ENCODE measurements around the gene MOB3A. TPM values are rescaled to one million over a fixed set of nuclear protein-coding genes. Genes with fewer than 3 reads are reported as not detected.
A peak's percentile ranks its signal among the peaks of the same experiment; 100 is the strongest.
"Not testable (repeated sequence)": the region's sequence is repeated elsewhere in the genome, so short reads cannot be mapped to it uniquely, and the experiment has no call there.

The MOB3A gene
- total RNA-seq, 2 experiments from 2014 or later = 117 to 122 TPM

- Mint-ChIP-seq H3K36me3 (peaks cover 26% of the 10 kb centered on the region), H3K4me1 (ENCODE audit: low read depth) (peaks cover 26% of the 10 kb centered on the region), H3K27me3 (no peaks in the 10 kb centered on the region), H3K27ac (peak overlapping the region; percentile 86), H3K9me3 (no peaks in the 10 kb centered on the region), H3K4me3 (peak overlapping the region; percentile 88)
- POLR2A ChIA-PET = interaction anchor here (0.6 to 1.2 kb wide), 2 partner anchors 12 to 14 kb away, joined by 4 to 5 read pairs; no protein-coding TSS in a partner anchor
- intact Hi-C loops (cut with micrococcal nuclease) = loop anchor here (2.0 to 10.0 kb wide), 6 partner anchors 37 to 493 kb away; partner anchors contain the start of genes MKNK2 and UQCR11
- DNase-seq = peak; percentile 78
- CTCF ChIA-PET = interaction anchor here (0.6 to 1.5 kb wide), 6 partner anchors 8 to 244 kb away, joined by 3 to 5 read pairs (median 3); no protein-coding TSS in a partner anchor
Observed at GRCh38 chr19:2097203-2097885, 1.2 kb upstream of the MOB3A start.

- H3K4me3 Mint-ChIP-seq = peak within 1 kb of the TSS; percentile 94
- H3K27me3 Mint-ChIP-seq = no peaks in the 10 kb centered on the region
- H3K4me1 Mint-ChIP-seq (ENCODE audit: low read depth) = peaks cover 30% of the 10 kb centered on the region
- DNase-seq = peak; percentile 100
- POLR2A ChIA-PET = interaction anchor here (1.2 to 3.7 kb wide), 3 partner anchors 9 to 13 kb away, joined by 4 to 41 read pairs (median 6); no protein-coding TSS in a partner anchor
- peak within 1 kb of the TSS; percentile 87 for H3K27ac Mint-ChIP-seq
- intact Hi-C loops (cut with micrococcal nuclease) = loop anchor here (1.0 to 10.0 kb wide), 8 partner anchors 11 to 492 kb away; partner anchors contain the start of genes AP3D1, MKNK2 and UQCR11
- CTCF ChIA-PET = interaction anchor here (0.6 to 2.5 kb wide), 7 partner anchors 9 to 244 kb away, joined by 3 to 13 read pairs (median 3); no protein-coding TSS in a partner anchor
- no peaks in the 10 kb centered on the region for H3K9me3 Mint-ChIP-seq
- peaks cover 23% of the 10 kb centered on the region for H3K36me3 Mint-ChIP-seq
Observed at GRCh38 chr19:2096480-2097202, 515 bp upstream of the MOB3A start, which contains the start of gene IZUMO4. Gene IZUMO4 (plus strand): TSS chr19:2096915. CDS start chr19:2096946, 31 bp downstream.

- not testable (repeated sequence) for H3K27me3 Mint-ChIP-seq
- peaks cover 26% of the 10 kb centered on the region for H3K36me3 Mint-ChIP-seq
Observed at GRCh38 chr19:2091926-2092525, 4.1 kb downstream of the MOB3A start.

GRCh38 chr19:2089727-2090053 lies 6.4 kb downstream of the MOB3A start:
- Mint-ChIP-seq H3K4me1 (ENCODE audit: low read depth) (peaks cover 71% of the 10 kb centered on the region), H3K36me3 (peaks cover 34% of the 10 kb centered on the region), H3K27me3 (no peaks in the 10 kb centered on the region), H3K9me3 (no peaks in the 10 kb centered on the region), H3K27ac (peak overlapping the region; percentile 93), H3K4me3 (peak overlapping the region; percentile 55)
- ChIA-PET CTCF (no interaction called here), POLR2A (interaction anchor here (1.5 kb wide), 1 partner anchor 37 kb away, joined by 5 read pairs; no protein-coding TSS in a partner anchor)
- no peak for DNase-seq
- intact Hi-C loops (cut with micrococcal nuclease) = loop anchor here (10.0 kb wide), 1 partner anchor 485 kb away; the partner anchor contains the start of gene UQCR11

More at GRCh38 chr19:2091926-2092525, 4.1 kb downstream of the MOB3A start:
- not testable (repeated sequence) for H3K27ac Mint-ChIP-seq, H3K9me3 Mint-ChIP-seq, DNase-seq, H3K4me3 Mint-ChIP-seq
- intact Hi-C loops (cut with micrococcal nuclease) = loop anchor here (10.0 kb wide), 1 partner anchor 487 kb away; the partner anchor contains the start of gene UQCR11
- H3K4me1 Mint-ChIP-seq (ENCODE audit: low read depth) = peaks cover 63% of the 10 kb centered on the region
- CTCF ChIA-PET = interaction anchor here (1.0 kb wide), 1 partner anchor 146 kb away, joined by 3 read pairs; no protein-coding TSS in a partner anchor
- POLR2A ChIA-PET = interaction anchor here (1.3 kb wide), 1 partner anchor 40 kb away, joined by 3 read pairs; no protein-coding TSS in a partner anchor

- peaks cover 31% of the 10 kb centered on the region for H3K36me3 Mint-ChIP-seq
- peaks cover 66% of the 10 kb centered on the region for H3K4me1 Mint-ChIP-seq (ENCODE audit: low read depth)
- intact Hi-C loops (cut with micrococcal nuclease) = no loop called here
- POLR2A ChIA-PET = interaction anchor here (1.5 kb wide), 1 partner anchor 37 kb away, joined by 5 read pairs; no protein-coding TSS in a partner anchor
- no peak overlapping the region for H3K4me3 Mint-ChIP-seq
- CTCF ChIA-PET = no interaction called here
- H3K27ac Mint-ChIP-seq = peak overlapping the region; percentile 93
- DNase-seq = peak; percentile 45
- H3K9me3 Mint-ChIP-seq = no peaks in the 10 kb centered on the region
- H3K27me3 Mint-ChIP-seq = no peaks in the 10 kb centered on the region
Observed at GRCh38 chr19:2089001-2089711, 7.0 kb downstream of the MOB3A start.

GRCh38 chr19:2087621-2088100 lies 8.5 kb downstream of the MOB3A start:
- intact Hi-C loops (cut with micrococcal nuclease) = no loop called here
- Mint-ChIP-seq H3K36me3 (peaks cover 32% of the 10 kb centered on the region), H3K27me3 (no peaks in the 10 kb centered on the region), H3K4me3 (peak overlapping the region; percentile 57), H3K9me3 (no peaks in the 10 kb centered on the region), H3K4me1 (ENCODE audit: low read depth) (peaks cover 54% of the 10 kb centered on the region), H3K27ac (peak overlapping the region; percentile 93)
- peak; percentile 37 for DNase-seq
- POLR2A ChIA-PET = interaction anchor here (1.1 to 2.0 kb wide), 3 partner anchors 8 to 36 kb away, joined by 3 to 6 read pairs (median 6); partner anchors contain the start of genes MKNK2 and MOB3A
- CTCF ChIA-PET = interaction anchor here (1.0 to 1.2 kb wide), 2 partner anchors 9 to 45 kb away, joined by 3 to 5 read pairs; partner anchors contain the start of gene IZUMO4

- H3K36me3 Mint-ChIP-seq = peaks cover 37% of the 10 kb centered on the region
- H3K27me3 Mint-ChIP-seq; intact Hi-C loops (cut with micrococcal nuclease); H3K9me3 Mint-ChIP-seq: not testable (repeated sequence)
- peak; percentile 62 for DNase-seq
- peaks cover 57% of the 10 kb centered on the region for H3K4me1 Mint-ChIP-seq (ENCODE audit: low read depth)
- ChIA-PET POLR2A (interaction anchor here (0.8 to 2.0 kb wide), 5 partner anchors 9 to 37 kb away, joined by 3 to 6 read pairs (median 3); partner anchors contain the start of genes MKNK2 and MOB3A), CTCF (interaction anchor here (0.6 to 1.2 kb wide), 3 partner anchors 8 to 45 kb away, joined by 3 to 5 read pairs (median 4); partner anchors contain the start of gene IZUMO4)
- peak overlapping the region; percentile 93 for H3K27ac Mint-ChIP-seq
- H3K4me3 Mint-ChIP-seq = peak overlapping the region; percentile 57
Observed at GRCh38 chr19:2086695-2087620, 9.2 kb downstream of the MOB3A start.

- peaks cover 42% of the 10 kb centered on the region for H3K36me3 Mint-ChIP-seq
- H3K4me3 Mint-ChIP-seq = peak overlapping the region; percentile 99
- CTCF ChIA-PET = interaction anchor here (0.9 to 1.2 kb wide), 3 partner anchors 33 to 185 kb away, joined by 3 read pairs; no protein-coding TSS in a partner anchor
- intact Hi-C loops (cut with micrococcal nuclease) = loop anchor here (1.0 to 5.0 kb wide), 5 partner anchors 11 to 203 kb away; partner anchors contain the start of genes BTBD2, IZUMO4 and MOB3A
- no peaks in the 10 kb centered on the region for H3K9me3 Mint-ChIP-seq
- peak overlapping the region; percentile 99 for H3K27ac Mint-ChIP-seq
- POLR2A ChIA-PET = interaction anchor here (0.6 to 3.6 kb wide), 8 partner anchors 9 to 1713 kb away, joined by 3 to 41 read pairs (median 4); partner anchors contain the start of gene MOB3A
- peaks cover 59% of the 10 kb centered on the region for H3K4me1 Mint-ChIP-seq (ENCODE audit: low read depth)
- DNase-seq = peak; percentile 97
- no peaks in the 10 kb centered on the region for H3K27me3 Mint-ChIP-seq
Observed at GRCh38 chr19:2084993-2085720, 11.0 kb downstream of the MOB3A start.

GRCh38 chr19:2083174-2083854 lies 12.8 kb downstream of the MOB3A start:
- POLR2A ChIA-PET = interaction anchor here (0.6 to 3.6 kb wide), 8 partner anchors 11 to 177 kb away, joined by 3 to 41 read pairs (median 4); partner anchors contain the start of genes ADAT3, AP3D1, IZUMO4 and MOB3A
- Mint-ChIP-seq H3K27me3 (no peaks in the 10 kb centered on the region), H3K4me1 (ENCODE audit: low read depth) (peaks cover 53% of the 10 kb centered on the region), H3K9me3 (no peaks in the 10 kb centered on the region), H3K36me3 (peaks cover 59% of the 10 kb centered on the region), H3K4me3 (peak overlapping the region; percentile 99), H3K27ac (peak overlapping the region; percentile 99)
- CTCF ChIA-PET = interaction anchor here (1.4 to 2.7 kb wide), 4 partner anchors 12 to 64 kb away, joined by 4 to 13 read pairs (median 8); partner anchors contain the start of genes IZUMO4 and MOB3A
- intact Hi-C loops (cut with micrococcal nuclease) = loop anchor here (2.0 to 5.0 kb wide), 3 partner anchors 15 to 201 kb away; partner anchors contain the start of gene BTBD2
- peak; percentile 85 for DNase-seq
